GM12892 (cell line): ENCODE data around the gene ATP8A2.

Experiments
- DNase-seq: peaks from one replicate; pipeline ENCODE4 v3.0.0; 2011; ENCODE audit not compliant: insufficient read length
- FAIRE-seq: peaks from 2 replicates; lab custom pipeline; 2011; peaks lifted over from hg19 to GRCh38; lab: Jason Lieb, UNC
- POLR2A ChIP-seq: IDR thresholded peaks from 2 replicates; pipeline ENCODE4 v1.6.1; 2011; ENCODE audit warnings: low read depth, low read length, control low read depth
- POLR2AphosphoS5 ChIP-seq: IDR thresholded peaks from 2 replicates; pipeline ENCODE4 v1.6.1; 2011; ENCODE audit warnings: low read depth, low read length, control low read depth
- TAF1 ChIP-seq: IDR thresholded peaks from 2 replicates; pipeline ENCODE4 v1.6.1; 2011; ENCODE audit warnings: low read depth, mild to moderate bottlenecking, control low read depth, low read length, borderline replicate concordance

ATP8A2 gene

DNA sequence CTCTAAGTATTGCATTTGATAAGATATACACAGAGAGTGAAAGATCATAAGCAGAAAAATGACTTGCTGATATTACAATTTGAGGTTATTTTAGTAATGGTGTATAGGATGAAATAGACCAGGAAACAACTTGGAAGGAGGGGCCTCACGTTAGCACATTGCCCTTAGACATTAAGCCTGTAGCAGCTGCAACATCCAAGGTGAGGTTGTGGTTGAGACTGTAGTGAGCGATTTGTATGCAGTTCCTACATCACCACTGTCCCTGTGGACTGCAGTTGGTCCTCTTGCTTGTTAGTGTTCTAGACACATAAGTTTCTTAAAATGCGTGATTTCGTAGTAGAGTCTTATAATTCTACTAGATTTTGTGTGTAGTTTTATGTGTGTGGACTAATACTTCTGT is 311.3 kb downstream of the ATP8A2 start:
- FAIRE-seq (no peak), DNase-seq (no peak)
- TF ChIP-seq POLR2AphosphoS5: no peak
- no peak for TF ChIP-seq POLR2A
- TF ChIP-seq TAF1: no peak

GRCh38 chr13:25683662-25684370 is 312.0 kb downstream of the ATP8A2 start:
- TF ChIP-seq TAF1 (no peak), POLR2AphosphoS5 (no peak), POLR2A (no peak)
- FAIRE-seq: no peak
- DNase-seq: no peak

DNA sequence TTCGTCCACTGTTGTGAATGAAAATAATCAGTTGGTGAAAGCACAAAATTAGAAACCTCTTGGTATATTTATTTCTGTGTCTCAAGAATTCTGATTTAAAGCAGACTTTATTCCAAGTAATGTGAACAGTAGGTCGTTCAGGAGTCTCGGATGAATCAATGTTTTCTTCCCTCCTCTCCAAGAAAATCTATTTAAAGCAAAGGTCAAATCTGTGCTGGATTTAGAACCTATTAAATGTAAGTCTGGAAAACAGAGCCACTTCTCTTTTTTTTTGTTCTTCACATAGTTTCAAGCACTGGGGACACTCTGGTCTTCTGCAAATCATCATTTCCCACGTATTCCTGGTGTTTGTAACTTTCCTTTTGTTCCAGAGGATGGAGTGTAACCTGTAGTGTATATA is 312.7 kb downstream of the ATP8A2 start:
- no peak for FAIRE-seq
- no peak for DNase-seq
- TF ChIP-seq POLR2A (no peak), POLR2AphosphoS5 (no peak), TAF1 (no peak)

DNA sequence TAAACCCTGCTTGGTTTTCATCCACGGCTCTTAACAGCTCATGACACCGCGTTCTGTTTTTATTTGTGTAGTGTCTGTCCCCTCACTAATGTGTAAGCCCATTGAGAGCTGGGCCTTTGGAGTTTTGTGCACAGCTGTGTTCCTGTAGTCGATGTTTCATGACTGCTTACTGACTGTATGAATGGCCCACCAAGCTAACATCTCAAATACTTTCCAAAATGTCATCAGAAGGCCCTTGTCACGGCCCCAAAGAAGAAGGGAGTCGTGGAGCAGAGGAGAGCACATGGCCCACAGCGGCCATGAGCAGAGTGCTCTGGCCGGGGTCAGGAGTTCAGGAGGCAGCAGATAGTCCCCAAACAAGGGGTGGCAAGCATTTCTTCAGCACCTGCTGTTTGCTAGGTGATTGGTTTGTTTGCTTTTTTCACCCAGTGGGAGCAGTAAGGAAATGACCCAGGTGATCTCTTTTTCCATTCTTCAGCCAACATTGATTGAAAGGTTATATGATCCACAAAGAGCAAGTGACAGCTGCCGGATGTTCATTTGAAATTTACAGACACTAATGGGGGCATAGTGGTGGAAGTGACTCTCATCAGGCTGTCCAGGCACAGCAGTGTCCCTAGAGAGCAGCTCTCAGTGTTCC is 315.2 kb downstream of the ATP8A2 start:
- TF ChIP-seq POLR2AphosphoS5: no peak
- no peak for TF ChIP-seq TAF1
- no peak for TF ChIP-seq POLR2A
- DNase-seq (no peak), FAIRE-seq (no peak)

DNA sequence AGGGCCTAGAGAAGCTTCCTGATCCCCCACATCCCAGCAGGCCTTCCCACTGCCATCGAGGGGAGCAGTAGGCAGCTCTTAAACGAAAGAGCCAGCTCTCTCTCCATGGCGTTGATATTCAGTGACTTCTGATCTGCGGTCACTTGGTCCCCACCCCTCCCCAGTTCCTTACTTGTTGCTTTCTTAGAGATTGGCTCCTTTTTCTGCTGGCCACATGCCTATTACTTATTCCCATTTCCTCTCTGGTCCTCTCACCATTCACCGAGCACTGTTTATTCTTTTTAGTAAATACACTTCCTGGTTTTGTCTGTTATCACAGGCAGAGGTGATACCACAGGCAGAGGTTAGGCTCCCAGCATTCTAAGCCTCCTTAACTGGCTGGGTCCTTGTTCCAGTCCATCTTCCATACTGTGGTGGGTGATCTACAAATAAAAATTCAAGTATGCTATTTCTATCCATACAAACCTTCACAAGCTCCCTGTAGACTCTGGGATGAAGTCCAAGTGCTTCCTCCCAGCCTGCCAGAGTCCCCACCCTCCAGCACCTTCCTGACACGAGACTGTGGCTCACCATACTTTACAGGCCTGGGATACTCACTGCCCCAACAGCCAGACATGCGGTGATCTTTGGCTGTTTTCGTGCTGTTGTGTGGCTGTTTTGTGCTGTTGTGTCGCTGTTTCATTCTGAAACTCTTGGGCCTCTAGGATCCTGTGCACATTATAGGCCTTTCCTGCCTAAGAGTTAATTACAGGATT is 315.9 kb downstream of the ATP8A2 start:
- TF ChIP-seq TAF1 (no peak), POLR2A (no peak), POLR2AphosphoS5 (no peak)
- FAIRE-seq (no peak), DNase-seq (no peak)

- TF ChIP-seq TAF1 (no peak), POLR2A (no peak), POLR2AphosphoS5 (no peak)
- FAIRE-seq (no peak), DNase-seq (no peak)
These were observed 316.8 kb downstream of the ATP8A2 start for GRCh38 chr13:25688536-25688935.

DNA sequence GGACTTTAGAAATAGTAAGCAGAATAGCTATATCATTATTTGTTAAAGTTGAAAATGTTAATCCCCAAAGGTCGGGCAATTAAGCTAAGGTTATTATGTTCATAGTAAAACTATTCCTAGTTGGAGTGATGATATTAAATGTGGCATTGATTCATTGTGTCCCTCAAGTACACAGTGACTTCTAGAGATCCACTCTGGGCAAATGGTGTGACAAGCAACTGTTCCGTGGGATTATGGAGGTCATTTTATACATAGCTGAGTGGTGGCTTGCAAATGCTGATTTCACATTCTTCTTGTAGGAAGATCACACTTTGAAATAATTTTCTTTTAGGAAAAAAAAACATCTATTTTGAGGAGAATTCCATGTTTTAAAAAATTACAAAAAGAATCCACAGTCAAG is 317.8 kb downstream of the ATP8A2 start:
- TF ChIP-seq TAF1 (no peak), POLR2AphosphoS5 (no peak), POLR2A (no peak)
- DNase-seq (no peak), FAIRE-seq (no peak)

GRCh38 chr13:25690582-25690981 is 318.8 kb downstream of the ATP8A2 start:
- no peak for FAIRE-seq

DNA sequence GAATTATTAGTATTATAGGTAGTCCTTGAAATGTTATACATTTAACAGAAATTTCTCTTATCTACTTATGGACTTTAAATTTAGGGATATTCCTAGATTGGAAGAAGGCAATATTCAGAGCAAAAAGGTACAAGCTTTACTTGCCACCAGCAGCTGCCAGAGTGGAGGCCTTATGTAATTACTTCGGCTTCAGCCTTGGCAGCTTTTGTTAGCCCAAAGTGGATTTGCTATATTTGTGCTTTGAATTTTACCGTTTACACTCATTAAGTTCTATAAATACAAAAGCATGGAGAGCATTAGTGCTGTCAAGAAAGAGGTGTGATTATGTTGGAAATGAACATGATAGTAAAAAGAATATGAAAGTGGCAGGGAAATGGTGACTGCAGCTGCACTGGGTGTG is 319.9 kb downstream of the ATP8A2 start:
- TF ChIP-seq POLR2AphosphoS5: no peak
- no peak for TF ChIP-seq POLR2A
- no peak for TF ChIP-seq TAF1
- FAIRE-seq: no peak
- DNase-seq: no peak

More at GRCh38 chr13:25690582-25690981, 318.8 kb downstream of the ATP8A2 start:
- DNase-seq: no peak
- no peak for TF ChIP-seq POLR2AphosphoS5
- no peak for TF ChIP-seq POLR2A

DNA sequence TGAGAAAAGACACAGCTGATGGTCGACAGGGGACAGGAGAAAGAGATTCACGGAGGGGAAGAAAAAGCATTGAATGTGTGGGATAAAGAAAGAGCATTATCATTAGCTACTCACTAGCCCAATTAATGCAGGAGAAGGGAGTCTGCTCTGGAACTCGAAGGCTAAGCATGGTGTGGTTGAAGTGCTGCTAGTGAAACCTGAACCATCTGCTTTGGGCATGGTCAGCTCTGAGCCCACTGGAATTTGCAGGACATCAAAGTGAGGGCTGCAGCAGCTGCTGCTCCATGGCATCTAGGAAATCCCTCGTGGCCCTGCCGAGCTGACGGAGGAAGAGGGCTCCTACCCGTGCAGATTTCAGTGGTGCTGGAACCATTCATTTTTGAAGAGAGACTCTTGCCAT is 320.3 kb downstream of the ATP8A2 start:
- FAIRE-seq: no peak
- no peak for DNase-seq
- TF ChIP-seq POLR2AphosphoS5 (no peak), POLR2A (no peak), TAF1 (no peak)

- TF ChIP-seq TAF1 (no peak), POLR2A (no peak), POLR2AphosphoS5 (no peak)
- DNase-seq: no peak
- no peak for FAIRE-seq
These were observed 327.3 kb downstream of the ATP8A2 start for GRCh38 chr13:25699056-25699455.

DNA sequence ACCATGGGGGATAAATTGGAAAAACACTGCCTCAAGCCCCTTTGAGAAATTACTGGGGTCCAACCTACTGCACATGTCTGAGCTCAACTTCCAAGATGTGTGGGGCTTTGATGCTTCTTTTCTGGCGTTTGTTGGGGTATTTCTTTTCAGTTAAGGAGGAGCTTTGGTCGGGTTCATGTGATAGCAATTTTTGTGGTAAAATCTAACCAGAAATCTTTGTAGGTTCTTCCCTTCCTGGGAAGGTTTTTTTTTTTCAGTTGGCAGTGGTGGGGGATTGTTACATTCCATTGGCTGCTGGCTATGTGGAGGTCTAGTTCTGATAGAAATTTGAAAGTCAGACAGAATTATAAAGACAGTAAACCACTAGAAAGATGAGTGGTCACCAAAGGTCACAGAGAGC is 327.8 kb downstream of the ATP8A2 start:
- no peak for FAIRE-seq
- TF ChIP-seq TAF1: no peak
- TF ChIP-seq POLR2AphosphoS5: no peak
- TF ChIP-seq POLR2A: no peak
- no peak for DNase-seq
